HL-60 (cell line): ENCODE results near the gene FBXO8.

Source experiments
- DNase-seq, 2 experiments: peaks; one replicate each; pipeline ENCODE4 v3.0.0-alpha.2; 2010 to 2020; ENCODE audit warnings: low read depth in 1 of 2, low spot score in 1 of 2
- H3K27ac ChIP-seq: fragments of 250-450 bp; sonication (Bioruptor Pico); replicated peaks from 2 replicates; pipeline ENCODE4 v1.5.1; 2020; ENCODE audit warnings: mild to moderate bottlenecking, moderate library complexity
- H3K27me3 ChIP-seq: fragments of 250-450 bp; sonication (Bioruptor Pico); 2 replicates; pipeline ENCODE4 v1.5.1; 2021; ENCODE audit warnings: mild to moderate bottlenecking, moderate library complexity; ENCODE audit not compliant: insufficient read depth, poor library complexity, severe bottlenecking
- H3K4me3 ChIP-seq: replicated peaks from 2 replicates; pipeline ENCODE4 v1.5.1; 2011; ENCODE audit warnings: mild to moderate bottlenecking, control low read depth, low read length; ENCODE audit not compliant: insufficient read depth
- CTCF ChIP-seq: IDR thresholded peaks from one replicate; pipeline ENCODE4 v1.5.1; 2011; ENCODE audit warnings: low read length, control low read depth, inconsistent platforms; ENCODE audit not compliant: insufficient read depth
- GABPA ChIP-seq: IDR thresholded peaks from 2 replicates; pipeline ENCODE4 v1.6.1; 2012; ENCODE audit warnings: low read depth
- POLR2AphosphoS5 ChIP-seq: IDR thresholded peaks from 2 replicates; pipeline ENCODE4 v1.6.1; 2012; ENCODE audit warnings: low read depth
- REST ChIP-seq: IDR thresholded peaks from 2 replicates; pipeline ENCODE4 v1.6.1; 2012; ENCODE audit warnings: low read depth; ENCODE audit not compliant: insufficient replicate concordance
- SPI1 ChIP-seq: IDR thresholded peaks from 2 replicates; pipeline ENCODE4 v1.6.1; 2012; ENCODE audit warnings: low read depth, mild to moderate bottlenecking, borderline replicate concordance

FBXO8 gene

GRCh38 chr4:174273930-174274329, 9.5 kb downstream of the FBXO8 start:
- TF ChIP-seq REST (no peak), CTCF (no peak), GABPA (no peak), SPI1 (no peak), POLR2AphosphoS5 (no peak)
- no peaks in the 10 kb centered on the region for H3K27me3 ChIP-seq
- H3K4me3 ChIP-seq: no peak overlapping the region
- H3K27ac ChIP-seq: no peak overlapping the region
- DNase-seq: no peak

- Histone ChIP-seq H3K27me3 (no peaks in the 10 kb centered on the region), H3K27ac (no peak overlapping the region), H3K4me3 (no peak overlapping the region)
- TF ChIP-seq SPI1: no peak
- TF ChIP-seq CTCF: no peak
- no peak for TF ChIP-seq REST
- no peak for TF ChIP-seq GABPA
- no peak for TF ChIP-seq POLR2AphosphoS5
- DNase-seq: no peak
Measured at GRCh38 chr4:174266416-174266815, 17.1 kb downstream of the FBXO8 start.

- Histone ChIP-seq H3K27me3 (no peaks in the 10 kb centered on the region), H3K27ac (no peak overlapping the region), H3K4me3 (no peak overlapping the region)
- TF ChIP-seq REST (no peak), POLR2AphosphoS5 (no peak), GABPA (no peak), CTCF (no peak), SPI1 (no peak)
- no peak for DNase-seq
Measured at GRCh38 chr4:174265916-174266315, 17.6 kb downstream of the FBXO8 start.
